HepG2 (cell line): ENCODE measurements around the gene TPPP3. TPM values are rescaled to one million over a fixed set of nuclear protein-coding genes. Genes with fewer than 3 reads are reported as not detected.
A peak's percentile ranks its signal among the peaks of the same experiment; 100 is the strongest.

Experiments used
- ARID4A ChIP-seq: sonication (generic); formaldehyde crosslinking; IDR thresholded peaks from 2 replicates; pipeline ENCODE4 v1.5.0; 2020; ENCODE audit warnings: mild to moderate bottlenecking, missing genetic modification reagents, borderline replicate concordance
- EHMT2 ChIP-seq: fragments of 200-600 bp; sonication (generic); IDR thresholded peaks from 2 replicates; pipeline ENCODE4 v1.7.0; 2017; ENCODE audit warnings: antibody characterized with exemption, low read depth, low read length, borderline replicate concordance
- HOXD1 ChIP-seq: sonication (generic); formaldehyde crosslinking; IDR thresholded peaks from 2 replicates; pipeline ENCODE4 v1.5.0; 2020; ENCODE audit warnings: missing genetic modification reagents
- MEIS1 ChIP-seq: sonication (generic); formaldehyde crosslinking; IDR thresholded peaks from 2 replicates; pipeline ENCODE4 v1.9.0; 2021; ENCODE audit warnings: mild to moderate bottlenecking, missing genetic modification reagents, moderate library complexity, borderline replicate concordance
- MTA1 ChIP-seq: sonication (generic); formaldehyde crosslinking; IDR thresholded peaks from 2 replicates; pipeline ENCODE4 v1.4.0; 2020; ENCODE audit warnings: missing genetic modification reagents, mild to moderate bottlenecking, borderline replicate concordance
- PLSCR1 ChIP-seq: sonication (generic); formaldehyde crosslinking; IDR thresholded peaks from 2 replicates; pipeline ENCODE4 v1.5.0; 2020; ENCODE audit warnings: missing genetic modification reagents, mild to moderate bottlenecking, borderline replicate concordance
- REPIN1 ChIP-seq: sonication (generic); formaldehyde crosslinking; IDR thresholded peaks from 2 replicates; pipeline ENCODE4 v1.8.0; 2022; ENCODE audit warnings: missing genetic modification reagents, low read depth, mild to moderate bottlenecking, borderline replicate concordance
- TCF7L2 ChIP-seq: IDR thresholded peaks from 2 replicates; pipeline ENCODE4 v1.6.1; 2011; ENCODE audit warnings: mild to moderate bottlenecking, low read depth, low read length, moderate library complexity
- ZFP36L2 ChIP-seq: sonication (generic); formaldehyde crosslinking; IDR thresholded peaks from 2 replicates; pipeline ENCODE4 v1.4.0; 2020; ENCODE audit warnings: missing genetic modification reagents
- ZHX2 ChIP-seq, 2 experiments: sonication (generic) in 1 of 2; formaldehyde crosslinking in 1 of 2; IDR thresholded peaks; 2 replicates each; pipeline versions ENCODE4 v1.6.1 to v1.9.0; 2014 to 2022; ENCODE audit warnings: antibody characterized with exemption in 1 of 2, borderline replicate concordance in 1 of 2, inconsistent platforms in 1 of 2, low read depth in 1 of 2, missing genetic modification reagents in 1 of 2
- ZKSCAN5 ChIP-seq: sonication (generic); formaldehyde crosslinking; IDR thresholded peaks from 2 replicates; pipeline ENCODE4 v1.5.1; 2020; ENCODE audit warnings: mild to moderate bottlenecking, missing genetic modification reagents
- ZNF576 ChIP-seq: sonication (generic); formaldehyde crosslinking; IDR thresholded peaks from 2 replicates; pipeline ENCODE4 v1.4.0; 2020; ENCODE audit warnings: mild to moderate bottlenecking, missing genetic modification reagents
- ZSCAN5A ChIP-seq: sonication (generic); formaldehyde crosslinking; IDR thresholded peaks from 2 replicates; pipeline ENCODE4 v1.8.0; 2022; ENCODE audit warnings: mild to moderate bottlenecking, missing genetic modification reagents, borderline replicate concordance
- polyA plus RNA-seq, 8 experiments: library from polyadenylated mRNA; depleted of rRNA in 3 of 8; stranded (reverse) in 7 of 8; unstranded in 1 of 8; fragments of >200 nt; fragmentation: Illumina TruSeq in 4 of 8; extraction: Trizol in 4 of 8; gene quantifications; 2 replicates each; pipeline versions ENCODE4 v1.2.1 to v1.2.3, GENCODE V29; 2011 to 2016; ENCODE audit warnings: low read depth in 4 of 8, missing spikeins in 1 of 8, mixed read lengths in 1 of 8; ENCODE audit not compliant: insufficient read depth in 1 of 8
- total RNA-seq, 5 experiments: library from RNA; depleted of rRNA; stranded (reverse); fragments of >200 nt; fragmentation: Illumina TruSeq; extraction: Trizol; gene quantifications; 2 replicates each; pipeline ENCODE4 v1.2.3, GENCODE V29; 2016; ENCODE audit warnings: low read depth in 1 of 5

The TPPP3 gene
- total and polyA plus RNA-seq, 2 of the 13 experiments (the other 11 are each of a cell fraction or from before 2014, with no cell fraction given): 0.16 to 0.44 TPM

GRCh38 chr16:67430977-67431774, 37.9 kb upstream of the TPPP3 start, which contains the start of gene HSD11B2 (continued):
- TF ChIP-seq ARID4A (CRISPR knock-in tag) (0 out of 2 replicates have a peak, but pooled peaks have one; percentile 13), ZHX2 (IDR thresholded peaks at IDR 0.05; ENCODE audit: low read depth) (no peak), ZHX2 (CRISPR knock-in tag; IDR thresholded peaks at IDR 0.05; ENCODE audit: borderline replicate concordance) (no peak), ZKSCAN5 (CRISPR knock-in tag) (no peak), HOXD1 (no peak), ZNF576 (CRISPR knock-in tag) (no peak), REPIN1 (CRISPR knock-in tag) (peak; percentile 8; the same call in 1 of the 2 replicates), ZFP36L2 (CRISPR knock-in tag) (no peak), ZSCAN5A (CRISPR knock-in tag) (no peak), EHMT2 (no peak), MTA1 (CRISPR knock-in tag) (0 out of 2 replicates have a peak, but pooled peaks have one; percentile 41), TCF7L2 (no peak), MEIS1 (no peak), PLSCR1 (CRISPR knock-in tag) (no peak)
